Measurements from ENCODE around the gene TOPORS.
A peak's percentile ranks its signal among the peaks of the same experiment; 100 is the strongest.
"Not testable (repeated sequence)": the region's sequence is repeated elsewhere in the genome, so short reads cannot be mapped to it uniquely, and the experiment has no call there.

The TOPORS gene

DNA sequence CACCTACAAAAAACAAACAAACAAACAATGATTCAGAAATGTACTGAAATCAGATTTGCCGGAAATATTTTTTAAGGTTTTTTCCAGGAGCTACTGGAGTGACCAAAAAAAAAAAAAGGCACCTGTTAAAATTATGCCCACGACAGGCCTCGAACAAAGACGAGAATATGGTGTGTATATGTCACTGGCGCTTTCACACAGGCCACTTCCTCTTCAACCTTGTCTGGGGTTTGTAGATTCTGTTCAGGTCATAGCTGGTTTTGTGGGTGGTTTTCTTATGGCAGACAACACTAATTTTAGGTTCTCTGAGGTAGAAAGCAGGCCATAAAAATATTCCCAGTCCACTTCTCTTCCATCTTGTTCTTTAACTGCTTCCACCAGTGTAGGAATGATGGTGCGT lies 13.6 kb upstream of the TOPORS start:
- DNase-seq (ENCODE audit: low spot score) = no peak

DNA sequence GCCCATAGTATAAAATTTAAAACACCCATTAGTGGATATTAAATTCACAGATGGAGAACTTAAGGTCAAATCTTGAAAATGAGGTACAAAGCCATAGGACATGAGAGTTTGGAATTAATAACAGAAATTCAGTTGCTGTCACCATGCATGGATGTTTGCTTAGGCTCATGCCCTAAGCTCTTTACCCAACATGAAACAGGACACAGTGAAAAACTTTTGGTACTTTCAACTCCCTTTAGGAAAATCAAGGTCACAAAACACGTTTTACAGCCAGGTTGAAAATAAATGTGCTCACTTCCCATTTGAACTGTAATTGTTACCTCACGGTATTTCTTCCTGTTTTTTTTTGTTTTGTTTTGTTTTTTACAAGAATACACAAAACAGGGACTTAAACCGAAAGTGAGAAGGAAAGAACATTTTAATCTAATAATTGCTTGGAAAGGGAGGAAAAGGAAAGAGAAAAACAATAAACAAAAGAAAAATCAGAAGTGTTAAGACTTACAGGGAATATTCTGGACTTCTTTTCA lies 6.1 kb upstream of the TOPORS start:
- DNase-seq (ENCODE audit: low spot score) = no peak

DNA sequence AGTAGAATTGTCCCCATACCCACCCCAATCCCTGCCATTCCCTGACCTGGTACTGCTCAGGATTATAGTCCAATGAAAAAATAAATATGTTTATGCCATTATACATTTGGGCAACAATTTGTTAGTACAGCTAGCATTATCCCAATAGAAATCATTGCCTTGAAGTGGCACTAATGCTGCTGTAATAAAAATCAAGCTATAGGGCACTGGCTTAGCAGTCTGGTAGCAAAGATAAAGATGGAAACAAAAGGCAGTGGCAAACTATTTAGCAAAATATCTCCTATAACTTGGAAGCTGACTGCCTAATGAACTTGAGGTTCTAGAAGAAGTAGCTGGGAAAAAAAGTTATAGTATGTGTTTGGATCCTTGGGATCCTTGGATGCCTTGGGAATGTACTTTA lies 2.2 kb upstream of the TOPORS start:
- DNase-seq (ENCODE audit: low spot score) = no peak

DNA sequence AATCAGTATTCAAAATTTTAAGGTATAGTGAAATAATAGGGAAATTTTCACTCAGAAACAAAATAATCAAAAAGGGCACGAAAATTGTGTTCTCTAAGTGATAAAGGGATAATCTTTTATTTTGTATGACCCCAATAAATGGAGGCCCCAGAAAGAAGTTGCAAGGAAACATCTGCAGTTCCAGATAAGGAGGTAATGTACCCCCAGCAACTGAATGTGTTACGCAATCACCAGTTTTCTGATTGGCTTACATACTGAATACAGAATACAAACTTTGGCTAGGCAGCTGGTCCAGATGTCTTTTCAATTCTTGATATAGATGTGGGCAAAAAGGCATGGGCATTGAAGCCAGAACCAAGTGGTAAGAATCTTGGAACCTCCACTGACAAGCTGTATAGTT lies 1.7 kb upstream of the TOPORS start:
- DNase-seq (ENCODE audit: low spot score) = no peak

DNA sequence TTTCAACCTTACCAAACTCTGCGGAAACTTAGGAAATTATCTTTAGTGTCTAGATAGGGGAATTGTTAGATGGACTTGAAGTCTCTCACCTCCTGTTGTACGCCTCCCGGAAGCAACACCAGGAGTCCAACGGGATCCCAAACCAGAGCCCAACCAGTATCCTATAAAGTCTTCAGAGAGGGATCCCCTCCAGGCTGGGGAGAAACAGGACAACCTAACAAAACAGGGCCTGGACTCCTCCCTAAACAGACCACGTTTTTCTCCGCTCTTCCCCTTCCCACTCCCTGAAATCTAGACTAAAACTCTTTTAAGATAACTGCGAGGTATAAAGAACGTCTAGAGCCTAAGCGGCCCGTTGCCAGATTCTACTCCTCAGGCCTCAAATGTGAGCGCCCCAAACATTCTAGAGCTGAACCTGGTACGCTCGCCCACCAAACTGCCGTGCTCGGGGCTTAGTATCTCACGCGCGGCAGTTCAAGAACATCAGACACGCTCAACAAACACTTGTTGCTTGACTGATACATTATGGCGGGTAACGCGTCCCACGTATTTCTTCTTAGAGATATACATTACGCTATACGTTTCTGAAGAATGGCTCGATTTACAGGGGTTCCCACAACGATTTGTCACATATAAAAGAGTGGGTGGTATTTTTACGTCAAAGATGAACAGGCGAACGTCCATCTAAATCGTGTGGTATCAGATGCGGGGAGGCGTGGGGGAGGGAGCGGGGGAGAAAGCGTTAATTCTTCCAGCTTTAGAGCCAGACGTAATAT lies 922 bp downstream of the TOPORS start:
- DNase-seq (ENCODE audit: low spot score) = peak; percentile 12

DNA sequence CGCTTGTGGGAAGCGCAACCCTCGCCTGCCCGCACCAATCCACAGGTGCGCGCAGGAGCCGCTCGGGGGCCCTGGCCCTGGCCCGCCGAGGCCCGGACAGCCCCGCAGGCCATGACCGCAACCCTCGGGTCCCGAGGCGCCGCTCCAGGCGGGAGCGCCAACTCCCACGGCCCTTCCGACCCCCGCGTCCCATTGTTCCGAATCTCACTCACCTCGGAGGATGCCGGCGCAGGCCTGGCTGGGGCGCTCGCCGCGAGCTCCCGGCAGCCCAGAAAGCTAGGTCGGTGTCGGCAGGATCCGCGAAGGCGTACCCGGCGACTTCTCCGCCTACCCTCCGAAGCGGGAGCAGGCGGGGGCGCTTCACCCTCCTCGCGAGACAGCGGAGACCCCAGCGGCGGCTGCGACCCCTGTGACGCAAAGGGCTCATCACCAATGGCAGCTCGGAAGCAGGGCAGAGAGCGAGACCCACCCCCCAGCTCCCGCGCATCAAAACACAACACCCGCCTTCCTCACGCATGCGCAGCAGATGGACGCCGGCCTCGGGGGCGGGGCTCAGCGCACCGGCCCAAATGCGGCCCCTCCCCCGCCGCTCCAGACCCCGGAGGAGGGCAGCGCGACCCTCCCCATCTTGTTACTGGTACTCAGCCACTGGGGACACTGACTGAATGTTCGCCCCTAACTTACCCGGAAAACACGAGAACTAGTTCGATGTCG lies 1.7 kb downstream of the TOPORS start:
- DNase-seq (ENCODE audit: low spot score) = peak; percentile 87

DNA sequence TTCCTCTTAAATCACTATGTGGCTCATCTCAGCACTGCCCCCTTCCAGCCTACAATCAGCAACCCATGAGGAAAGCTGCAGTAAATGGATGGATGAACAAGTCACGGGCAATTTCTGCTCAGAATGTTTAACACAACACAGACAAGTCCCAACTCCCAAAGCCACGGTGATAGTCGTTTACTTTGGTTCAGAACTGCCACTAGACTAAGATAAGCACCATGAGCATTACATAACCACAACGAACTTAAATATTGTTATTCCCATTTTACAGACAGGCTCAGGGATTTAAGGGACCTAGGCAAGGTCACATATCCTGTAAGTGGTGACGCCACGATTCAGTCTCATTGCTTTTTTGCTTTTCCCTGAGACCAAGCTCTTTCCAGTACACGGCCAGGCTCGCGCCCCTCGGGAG lies 2.2 kb downstream of the TOPORS start:
- DNase-seq (ENCODE audit: low spot score) = peak; percentile 19

DNA sequence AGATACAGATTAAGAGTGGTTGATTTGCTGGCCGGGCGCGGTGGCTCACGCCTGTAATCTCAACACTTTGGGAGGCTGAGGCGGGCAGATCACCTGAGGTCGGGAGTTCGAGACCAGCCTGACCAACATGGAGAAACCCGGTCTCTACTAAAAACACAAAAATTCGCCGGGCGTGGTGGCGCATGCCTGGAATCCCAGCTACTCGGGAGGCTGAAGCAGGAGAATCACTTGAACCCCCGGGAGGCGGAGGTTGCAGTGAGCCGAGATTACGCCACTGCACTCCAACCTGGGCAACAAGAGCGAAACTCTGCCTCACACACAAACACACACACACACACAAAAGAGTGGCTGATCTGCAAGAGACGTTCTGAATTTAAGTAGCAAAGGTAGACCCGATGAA lies 4.2 kb downstream of the TOPORS start:
- not testable (repeated sequence) for DNase-seq (ENCODE audit: low spot score)

DNA sequence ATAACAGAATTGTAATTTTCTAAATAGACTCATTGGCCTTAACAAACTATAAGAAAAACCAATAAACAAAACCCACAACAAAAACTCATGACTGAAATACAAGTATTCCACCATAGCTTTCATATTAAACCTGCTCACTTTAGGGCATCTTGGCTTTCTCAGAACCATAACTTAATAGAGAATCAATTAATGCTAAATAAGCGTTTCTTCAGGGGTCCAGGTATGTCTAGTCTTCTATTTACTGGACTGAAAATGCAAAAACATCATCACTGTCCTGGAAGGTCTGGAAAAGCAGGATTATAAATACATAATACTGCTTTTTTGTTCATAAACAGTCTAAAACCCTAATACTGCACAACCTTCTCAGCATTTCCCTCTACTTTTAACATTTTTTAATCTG lies 6.5 kb downstream of the TOPORS start:
- DNase-seq (ENCODE audit: low spot score) = no peak

DNA sequence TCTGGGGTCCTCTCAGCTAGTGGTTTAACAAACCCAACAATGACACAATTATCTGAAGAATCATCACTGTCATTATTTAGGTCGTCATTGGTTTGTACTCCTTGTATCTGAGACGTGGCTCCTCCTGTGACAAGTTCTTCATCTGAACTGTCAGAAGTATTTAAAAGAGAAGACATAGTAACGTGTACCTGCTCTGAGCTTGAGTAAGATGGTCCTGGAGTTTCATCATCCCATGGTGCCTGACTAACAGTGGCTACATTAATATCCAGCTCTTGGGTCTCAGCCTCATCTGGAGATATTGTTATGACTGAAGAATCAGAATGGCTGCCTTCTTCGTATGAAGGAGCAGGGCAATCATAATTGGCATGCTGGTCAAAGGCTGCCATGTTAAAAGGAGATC lies 9.3 kb downstream of the TOPORS start:
- no peak for DNase-seq (ENCODE audit: low spot score)

DNA sequence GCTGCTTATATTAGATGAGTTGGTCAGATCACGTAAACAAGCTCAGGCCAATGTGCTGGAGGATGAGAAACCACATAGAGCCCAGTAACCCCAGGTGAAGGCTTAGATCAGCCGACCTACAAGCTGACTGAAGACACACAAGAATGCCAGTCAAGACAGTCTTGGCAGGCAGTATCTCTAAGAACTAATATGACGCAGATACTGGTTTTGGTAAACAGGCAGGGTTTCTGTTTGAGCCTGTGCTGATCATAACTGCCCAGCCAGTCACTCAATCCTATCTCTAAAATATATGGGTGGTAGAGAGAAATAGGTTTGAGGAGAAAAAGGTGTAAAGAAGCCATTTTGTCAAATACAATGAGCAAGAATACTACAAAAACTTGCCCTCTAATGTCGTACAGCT lies 18.6 kb downstream of the TOPORS start:
- DNase-seq (ENCODE audit: low spot score) = no peak

DNA sequence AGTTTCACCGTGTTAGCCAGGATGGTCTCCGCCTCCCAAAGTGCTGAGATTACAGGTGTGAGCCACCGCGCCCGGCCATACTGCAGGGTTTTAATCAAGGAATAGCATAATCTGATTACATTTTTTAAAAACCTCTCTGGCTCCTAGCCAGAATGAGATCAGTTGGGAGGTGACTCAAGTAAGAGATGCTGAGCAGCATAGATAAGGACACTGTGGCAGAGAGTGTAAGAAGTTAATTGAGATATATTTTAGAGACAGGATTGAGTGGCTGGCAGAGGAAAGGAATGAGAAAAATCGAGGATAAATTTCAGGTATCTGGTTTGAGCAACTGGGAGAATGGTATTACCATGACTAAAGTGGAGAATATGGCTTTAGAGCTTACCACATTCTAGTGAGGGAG lies 19.1 kb downstream of the TOPORS start:
- DNase-seq (ENCODE audit: low spot score) = no peak

DNA sequence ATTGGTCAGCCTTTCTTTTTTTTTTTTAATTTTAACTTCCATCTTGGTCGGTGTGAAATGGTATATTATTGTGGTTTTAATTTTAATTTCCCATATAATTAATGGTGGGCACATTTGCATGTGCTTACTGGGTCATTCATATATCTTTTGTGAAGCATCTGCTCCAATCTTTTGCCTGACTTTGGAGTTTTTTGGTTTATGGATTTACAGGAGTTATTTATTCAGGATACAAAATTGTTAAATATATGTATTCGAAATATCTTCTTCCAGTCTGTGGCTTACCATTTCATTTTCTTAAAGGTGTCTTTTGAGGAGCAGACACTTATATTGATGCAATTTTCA lies 25.7 kb downstream of the TOPORS start:
- no peak for DNase-seq (ENCODE audit: low spot score)

DNA sequence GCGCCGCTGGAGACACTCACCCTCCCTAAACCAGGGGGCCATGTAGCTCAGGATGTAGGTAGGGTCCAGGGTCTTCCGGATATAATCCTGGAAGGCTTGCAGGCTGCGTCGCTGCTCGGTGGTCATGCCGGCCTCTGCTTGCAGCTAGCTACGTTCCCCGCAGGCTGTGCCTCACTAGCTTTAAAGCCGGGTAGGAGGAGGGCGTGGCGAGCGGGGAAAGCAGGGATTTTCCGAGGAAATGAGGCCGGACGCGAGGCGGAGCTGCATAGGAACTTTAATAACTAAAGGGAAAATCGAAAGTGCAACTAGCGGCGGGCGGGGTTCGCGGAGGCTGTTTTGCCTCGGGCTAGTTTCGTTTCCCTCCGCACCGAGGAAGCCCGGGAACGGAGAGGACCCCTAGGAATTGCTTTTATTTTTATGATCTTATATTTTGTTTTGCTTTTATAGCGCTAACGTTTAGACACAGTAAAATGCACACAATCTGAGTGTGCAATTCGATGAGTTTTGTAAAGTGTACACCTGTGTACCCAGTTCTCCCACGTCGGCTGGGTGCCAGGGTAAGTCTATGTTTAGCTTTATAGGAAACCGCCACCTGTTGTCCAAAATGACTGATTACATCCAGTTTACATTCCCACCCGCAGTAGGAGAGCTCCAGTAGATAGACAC lies 26.2 kb downstream of the TOPORS start, which contains the start of gene RIGI:
Gene RIGI, minus strand, starts transcription at position 156 of the 666 bp plus-strand sequence. Its CDS starts 30 bp downstream, at position 126.
- DNase-seq (ENCODE audit: low spot score) = peak; percentile 16

DNA sequence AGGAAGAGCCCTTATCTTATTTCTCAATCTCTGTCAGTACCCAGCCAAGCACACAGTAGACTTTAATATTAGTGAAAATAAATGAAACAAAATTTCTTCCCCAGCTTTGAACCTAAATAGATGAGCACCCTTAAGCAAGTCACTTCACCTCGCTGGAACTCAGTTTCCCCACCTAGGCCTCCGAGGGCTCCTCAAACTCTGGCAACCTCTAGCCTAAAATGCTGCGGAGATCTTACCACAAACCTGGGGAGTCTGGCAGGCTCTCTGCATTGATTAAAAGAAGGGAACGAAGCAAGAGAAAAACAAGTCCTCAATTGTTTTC lies 26.7 kb downstream of the TOPORS start:
- no peak for DNase-seq (ENCODE audit: low spot score)

DNA sequence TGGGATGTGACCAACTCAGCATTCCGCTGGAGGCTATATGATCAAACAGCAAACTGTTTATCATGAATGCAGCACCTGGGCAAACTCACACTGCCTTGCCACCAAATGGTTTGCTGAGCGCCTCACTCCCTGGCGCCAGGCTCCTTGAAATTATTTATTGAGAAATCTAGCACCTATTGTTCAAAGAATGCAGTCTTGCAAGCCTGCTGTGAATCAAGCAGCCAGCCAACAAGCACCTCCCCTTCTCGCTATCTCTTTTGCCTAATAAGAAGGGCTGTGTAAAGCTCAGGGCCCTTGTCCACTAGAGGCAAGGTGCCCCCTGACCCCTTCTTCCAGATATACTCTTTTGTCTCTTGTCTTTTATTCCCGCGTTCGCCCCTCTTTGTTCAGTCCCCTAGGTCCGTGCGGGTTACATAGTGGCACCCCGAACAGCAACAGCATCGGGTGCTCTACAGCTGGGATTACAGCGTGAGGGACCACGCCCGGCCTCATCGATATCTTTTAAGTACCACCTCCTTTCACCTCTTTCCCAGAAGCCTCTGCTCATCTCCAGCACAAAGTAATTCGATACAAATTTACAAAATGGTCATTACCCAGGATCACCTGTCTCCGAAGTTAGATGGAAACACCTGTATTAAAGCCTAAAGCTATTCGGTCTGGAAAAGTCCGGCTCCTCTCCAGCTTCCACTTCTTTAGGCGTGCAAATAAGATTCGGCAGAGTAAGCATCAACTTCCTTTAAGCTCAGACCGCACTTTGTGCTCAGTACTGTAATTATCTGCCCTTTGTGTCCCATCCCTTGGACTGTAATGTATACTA lies 27.3 kb downstream of the TOPORS start:
- DNase-seq (ENCODE audit: low spot score) = no peak

DNA sequence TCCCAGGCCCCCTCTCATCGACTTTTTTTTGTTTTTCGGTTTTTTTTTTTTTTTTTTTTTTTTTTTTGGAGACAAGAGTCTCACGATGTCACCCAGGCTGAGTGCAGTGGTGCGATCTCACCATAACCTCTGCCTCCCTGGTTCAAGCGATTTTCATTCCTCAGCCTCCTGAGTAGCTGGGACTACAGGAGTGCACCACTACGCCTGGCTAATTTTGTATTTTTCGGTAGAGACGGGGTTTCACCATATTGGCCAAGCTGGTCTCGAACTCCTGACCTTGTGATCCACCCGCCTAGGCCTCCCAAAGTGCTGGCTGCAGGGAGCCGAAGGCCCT lies 27.9 kb downstream of the TOPORS start:
- not testable (repeated sequence) for DNase-seq (ENCODE audit: low spot score)

DNA sequence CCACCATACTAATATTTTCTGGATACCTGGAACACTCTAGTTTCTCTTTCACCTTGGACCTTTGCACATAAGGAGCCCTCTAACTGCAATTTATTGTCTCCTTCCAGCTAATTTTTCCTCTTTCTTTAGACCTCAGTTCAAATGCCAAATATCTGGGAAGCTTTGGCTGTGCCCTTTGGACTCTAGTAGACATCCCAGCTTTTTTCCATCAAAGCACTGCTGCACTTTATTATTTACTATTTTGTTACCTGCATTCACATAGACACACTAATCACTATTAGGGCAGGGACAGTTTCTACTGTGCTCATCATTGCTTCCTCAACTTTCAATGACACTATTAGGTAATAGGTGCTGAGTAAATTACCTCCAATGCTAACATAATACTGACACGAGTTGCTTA lies 28.5 kb downstream of the TOPORS start:
- no peak for DNase-seq (ENCODE audit: low spot score)

DNA sequence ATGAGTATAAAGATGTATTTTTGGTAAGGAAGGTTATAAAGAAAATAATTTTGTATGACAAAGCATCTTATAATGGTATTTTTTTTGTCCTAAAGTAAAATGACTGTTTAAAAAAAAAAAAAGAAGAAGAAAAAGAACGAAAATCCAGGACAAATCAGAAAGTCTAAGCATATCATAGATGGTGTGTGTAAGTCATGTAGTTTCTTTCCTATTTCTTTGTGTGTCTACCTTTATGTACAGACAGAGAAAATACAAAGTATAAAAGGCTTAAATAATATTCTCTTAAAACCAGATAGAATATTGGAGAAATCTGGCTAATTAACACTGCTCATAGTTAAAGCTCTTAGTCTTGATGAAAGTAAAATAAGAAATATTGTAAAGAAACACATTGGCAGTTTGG lies 34.1 kb downstream of the TOPORS start:
- no peak for DNase-seq (ENCODE audit: low spot score)

DNA sequence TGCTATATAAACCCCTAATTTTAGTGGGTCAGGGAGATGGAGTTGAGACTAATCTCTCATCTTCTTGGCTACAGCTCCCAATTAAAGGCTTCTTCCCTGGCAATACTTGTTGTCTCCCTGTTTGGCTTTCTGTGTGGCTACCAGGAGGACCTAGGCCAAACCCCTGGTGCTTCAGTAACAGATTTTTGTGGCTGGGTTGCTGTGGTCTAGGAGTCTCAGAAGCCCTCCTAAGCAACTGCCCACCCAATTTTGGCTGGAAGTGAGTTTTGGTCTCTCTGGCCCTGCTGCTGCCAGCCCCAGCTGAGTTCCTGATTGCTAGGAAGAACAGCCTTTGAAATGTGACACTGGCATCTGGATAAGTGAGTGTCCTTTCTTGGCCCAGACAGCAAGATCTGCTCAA lies 36.1 kb downstream of the TOPORS start:
- no peak for DNase-seq (ENCODE audit: low spot score)

DNA sequence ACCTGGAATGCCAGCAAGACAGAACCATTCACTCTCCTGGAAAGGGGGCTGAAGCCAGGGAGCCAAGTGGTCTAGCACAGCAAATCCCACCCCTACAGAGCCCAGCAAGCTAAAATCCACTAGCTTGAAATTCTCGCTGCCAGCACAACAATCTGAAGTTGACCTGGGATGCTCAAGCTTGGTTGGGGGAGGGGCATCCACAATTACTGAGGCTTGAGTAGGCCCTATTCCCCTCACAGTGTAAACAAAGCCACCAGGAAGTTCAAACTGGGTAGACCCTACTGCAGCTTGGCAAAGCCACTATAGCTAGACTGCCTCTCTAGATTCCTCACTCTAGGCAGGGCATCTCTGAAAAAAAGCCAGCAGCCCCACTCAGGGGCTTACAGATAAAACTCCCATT lies 43.7 kb downstream of the TOPORS start:
- DNase-seq (ENCODE audit: low spot score) = no peak

DNA sequence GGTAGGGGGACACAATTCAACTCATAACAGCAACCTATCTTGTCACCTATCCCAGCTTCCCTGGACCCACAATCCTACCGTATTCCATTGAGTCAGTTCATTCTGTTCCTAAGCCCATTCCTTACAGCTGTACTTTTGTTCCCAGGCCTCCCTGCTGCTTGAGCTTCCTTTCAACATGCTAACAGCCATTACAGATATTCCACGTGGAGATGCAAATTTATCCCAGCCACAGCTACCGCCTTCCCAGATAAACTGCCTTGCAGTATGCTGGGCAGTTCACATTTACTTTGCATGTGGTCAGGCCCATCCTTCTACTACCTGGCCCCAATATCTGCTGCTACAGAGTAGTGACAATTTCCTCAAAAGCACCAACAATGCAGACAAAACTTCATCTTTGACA lies 49.4 kb downstream of the TOPORS start:
- DNase-seq (ENCODE audit: low spot score) = no peak
